Stimulated activated CD4-positive, alpha-beta T cell treated with anti-CD3 and anti-CD28 coated beads, Interleukin-2, amount 100 ng/mL, for 48 hours (primary cell): ENCODE results near the gene BFSP1.

Experiments
- DNase-seq, 2 donors: peaks; one replicate each; pipeline ENCODE4 v3.0.0-alpha.2; 2020

BFSP1 gene

GRCh38 chr20:17519606-17520285, 11.4 kb downstream of the BFSP1 start:
- DNase-seq, result no peak

GRCh38 chr20:17518339-17519052, 12.7 kb downstream of the BFSP1 start:
- DNase-seq, result no peak

- DNase-seq, result no peak
These were observed 16.1 kb downstream of the BFSP1 start for GRCh38 chr20:17515053-17515452.

GRCh38 chr20:17513939-17514338, 17.2 kb downstream of the BFSP1 start:
- DNase-seq, result no peak

- DNase-seq, result no peak
These were observed 19.8 kb downstream of the BFSP1 start for GRCh38 chr20:17511401-17511800.

GRCh38 chr20:17510548-17510947, 20.6 kb downstream of the BFSP1 start:
- no peak for DNase-seq

GRCh38 chr20:17508756-17509155, 22.4 kb downstream of the BFSP1 start:
- no peak for DNase-seq

GRCh38 chr20:17507531-17507930, 23.6 kb downstream of the BFSP1 start:
- no peak for DNase-seq

- DNase-seq, result no peak
These were observed 24.1 kb downstream of the BFSP1 start for GRCh38 chr20:17507032-17507431.

- peak; percentile 34 to 52 for DNase-seq
These were observed 25.3 kb downstream of the BFSP1 start for GRCh38 chr20:17505636-17506517.

GRCh38 chr20:17504898-17505635, 26.1 kb downstream of the BFSP1 start:
- peak; percentile 31 to 37 for DNase-seq

GRCh38 chr20:17504066-17504897, 26.9 kb downstream of the BFSP1 start:
- no peak for DNase-seq

- DNase-seq, result no peak
These were observed 27.7 kb downstream of the BFSP1 start for GRCh38 chr20:17503301-17504065.

- DNase-seq, result no peak
These were observed 29.1 kb downstream of the BFSP1 start for GRCh38 chr20:17502105-17502504.

GRCh38 chr20:17501701-17502100, 29.5 kb downstream of the BFSP1 start:
- no peak for DNase-seq

- DNase-seq, result no peak
These were observed 30.4 kb downstream of the BFSP1 start for GRCh38 chr20:17500826-17501225.

- no peak for DNase-seq
These were observed 30.9 kb downstream of the BFSP1 start for GRCh38 chr20:17500271-17500670.

GRCh38 chr20:17499041-17499440, 32.1 kb downstream of the BFSP1 start:
- DNase-seq, result no peak

- no peak for DNase-seq
These were observed 32.5 kb downstream of the BFSP1 start for GRCh38 chr20:17498641-17499040.

- no peak for DNase-seq
These were observed 33.2 kb downstream of the BFSP1 start for GRCh38 chr20:17497821-17498580.
